T-helper 2 cell treated with Interferon-gamma antibody and Interleukin-4, amounts not matched to agents 100 ng/mL and 5 ng/mL, for 36 hours (primary cell): ENCODE results near the gene ZNF136. TPM values are rescaled to one million over a fixed set of nuclear protein-coding genes. Genes with fewer than 3 reads are reported as not detected.

ENCODE experiments used
- intact Hi-C: fragments of 100-400 bp; cut with micrococcal nuclease; formaldehyde crosslinking; loops from one replicate; pipeline ENCODE4 v1.15.1; 2023
- total RNA-seq: library from RNA; stranded (reverse); gene quantifications from 2 replicates; pipeline ENCODE4 v1.2.3, GENCODE V29; 2022

The ZNF136 gene
- total RNA-seq, 1 donor from 2014 or later = 13.3 TPM

DNA sequence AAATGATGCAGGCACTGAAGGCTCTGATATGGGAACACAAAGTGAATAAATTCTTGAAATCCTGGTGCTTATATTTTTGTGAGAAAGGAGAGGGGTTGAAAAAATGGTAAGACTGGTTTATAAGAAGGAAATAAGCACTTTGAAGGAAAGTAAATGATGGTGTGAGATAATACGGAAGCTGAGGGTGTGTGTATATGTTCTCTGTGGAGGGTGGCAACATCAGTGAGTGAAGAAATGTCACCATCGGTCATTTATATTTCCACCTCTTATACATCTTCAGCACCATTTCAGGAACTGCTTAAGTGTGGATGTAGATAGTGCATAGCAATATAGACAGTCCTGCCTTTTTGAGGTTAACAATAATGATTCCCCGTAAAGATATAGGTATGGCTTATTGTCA lies 17.5 kb downstream of the ZNF136 start:
- intact Hi-C loops = no loop called here

DNA sequence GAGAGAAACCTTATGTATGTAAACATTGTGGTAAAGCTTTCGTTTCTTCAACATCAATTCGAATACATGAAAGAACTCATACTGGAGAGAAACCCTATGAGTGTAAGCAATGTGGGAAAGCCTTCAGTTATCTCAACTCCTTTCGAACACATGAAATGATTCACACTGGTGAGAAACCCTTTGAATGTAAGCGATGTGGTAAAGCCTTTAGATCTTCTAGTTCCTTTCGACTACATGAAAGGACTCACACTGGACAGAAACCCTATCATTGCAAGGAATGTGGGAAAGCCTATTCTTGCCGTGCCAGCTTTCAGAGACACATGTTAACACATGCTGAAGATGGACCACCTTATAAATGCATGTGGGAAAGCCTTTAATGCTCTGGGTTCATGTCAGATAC lies 24.7 kb downstream of the ZNF136 start:
- intact Hi-C loops = no loop called here

DNA sequence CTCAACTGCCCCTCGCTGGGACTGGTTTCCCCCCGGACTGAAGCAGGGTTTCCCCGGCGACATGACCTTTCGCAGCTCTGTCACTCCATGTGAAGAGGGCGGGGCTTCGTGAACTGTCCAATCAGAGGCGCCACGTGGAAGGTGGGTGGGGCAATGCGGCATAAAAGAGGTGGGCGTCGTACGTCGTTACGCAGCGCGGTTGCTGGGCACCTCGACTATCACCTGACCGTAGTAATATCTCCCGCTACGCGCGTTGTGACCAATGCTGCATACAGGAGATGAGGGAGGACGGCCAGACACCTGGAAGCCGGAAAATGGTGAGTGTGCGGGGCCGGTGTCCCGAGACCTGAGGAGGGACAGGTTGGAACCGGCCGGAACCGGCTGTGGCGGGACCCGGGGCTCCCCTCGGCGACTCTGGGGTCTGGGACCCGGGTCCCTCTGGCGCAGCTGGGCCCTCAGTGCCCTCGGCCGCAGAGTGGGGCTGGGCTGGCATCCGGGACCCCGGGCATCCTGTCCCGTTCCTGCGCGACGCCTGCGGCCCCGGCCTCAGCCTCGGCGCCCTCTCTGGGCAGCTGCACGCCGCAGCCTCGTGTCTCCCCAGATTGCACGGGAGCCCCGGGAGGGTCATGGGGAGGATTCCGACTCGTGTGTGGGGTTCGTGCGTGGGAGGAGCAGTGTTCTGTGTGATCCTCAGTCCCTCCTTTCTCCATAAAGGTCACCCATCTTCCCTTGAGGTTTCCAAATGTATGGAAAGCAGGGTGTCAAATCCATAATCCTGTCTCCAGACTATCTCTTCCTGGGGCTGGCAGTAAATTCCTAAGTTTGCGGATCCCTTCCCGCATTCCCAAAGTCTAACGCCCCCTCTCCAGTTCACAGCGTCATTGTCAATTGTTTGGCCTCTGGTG lies 32.2 kb downstream of the ZNF136 start:
- intact Hi-C loops = no loop called here

DNA sequence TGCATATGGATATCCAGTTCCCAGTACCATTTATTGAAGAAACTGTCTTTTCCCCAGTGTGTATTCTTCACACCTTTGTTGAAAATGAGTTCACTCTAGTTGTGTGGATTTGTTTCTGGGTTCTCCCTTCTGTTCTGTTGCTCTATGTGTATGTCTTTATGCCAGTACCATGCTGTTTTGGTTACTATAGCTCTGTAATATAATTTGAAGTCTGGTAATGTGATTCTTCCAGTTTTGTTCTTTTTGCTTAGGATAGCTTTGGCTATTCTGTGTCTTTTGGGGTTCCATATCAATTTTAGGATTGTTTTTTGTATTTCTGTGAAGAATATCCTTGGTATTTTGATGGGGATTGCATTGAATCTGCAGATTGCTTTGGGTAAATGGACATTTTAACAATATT lies 35.2 kb downstream of the ZNF136 start:
- intact Hi-C loops = no loop called here

DNA sequence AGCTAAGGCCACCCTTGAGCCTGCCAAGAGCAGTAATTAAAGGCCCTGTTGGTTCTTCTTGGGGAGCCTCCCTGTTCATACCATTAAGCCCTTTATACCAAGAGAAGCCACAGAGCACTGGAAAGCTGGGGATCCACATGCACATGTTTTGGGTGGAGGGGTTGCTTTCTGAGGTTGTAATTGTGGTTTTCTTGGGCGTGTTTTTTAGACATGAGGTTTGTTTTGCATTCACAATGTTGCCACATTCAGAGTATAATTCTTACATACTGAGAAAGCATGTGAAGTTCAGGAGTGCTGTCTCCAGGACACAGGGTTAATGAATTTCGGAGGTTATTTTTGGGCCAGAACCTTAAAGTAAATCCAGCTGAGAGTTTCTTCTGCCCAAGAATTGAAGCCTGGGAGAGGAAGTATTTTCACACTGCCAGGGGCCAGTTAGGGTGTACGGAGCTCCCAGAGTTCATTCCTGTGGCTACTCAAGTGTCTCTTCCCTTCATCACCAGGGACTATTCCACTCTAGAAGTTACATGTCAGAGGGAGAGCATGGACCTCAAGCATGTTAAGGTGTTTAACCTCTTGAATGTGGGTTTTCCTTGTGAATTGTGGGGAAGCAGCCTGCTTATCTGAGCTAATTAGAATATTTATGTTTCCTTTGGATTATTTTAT lies 37.0 kb downstream of the ZNF136 start:
- intact Hi-C loops = loop anchor here (10.0 kb wide), 1 partner anchor 165 kb away; the partner anchor contains the start of gene ZNF442

DNA sequence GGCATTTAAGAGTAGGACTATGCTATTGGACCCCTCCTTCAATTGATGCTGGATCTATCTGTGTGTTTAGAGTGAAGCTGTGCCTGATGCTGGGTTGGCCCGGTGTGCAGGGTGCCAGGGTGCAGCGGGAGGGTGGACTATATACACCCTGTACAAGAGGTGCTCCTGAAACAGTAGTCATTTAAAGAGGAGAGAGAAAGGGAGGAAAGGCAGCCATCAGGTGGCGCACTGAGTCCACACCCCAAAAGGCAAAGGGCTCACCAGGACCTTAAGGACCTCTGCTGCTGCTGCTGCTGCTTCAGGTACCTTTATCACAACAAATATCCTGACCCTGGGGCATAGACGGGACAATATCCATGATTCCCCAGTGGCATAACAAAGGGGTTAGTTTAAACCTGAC lies 39.4 kb downstream of the ZNF136 start:
- intact Hi-C loops = loop anchor here (10.0 kb wide), 1 partner anchor 163 kb away; the partner anchor contains the start of gene ZNF442

DNA sequence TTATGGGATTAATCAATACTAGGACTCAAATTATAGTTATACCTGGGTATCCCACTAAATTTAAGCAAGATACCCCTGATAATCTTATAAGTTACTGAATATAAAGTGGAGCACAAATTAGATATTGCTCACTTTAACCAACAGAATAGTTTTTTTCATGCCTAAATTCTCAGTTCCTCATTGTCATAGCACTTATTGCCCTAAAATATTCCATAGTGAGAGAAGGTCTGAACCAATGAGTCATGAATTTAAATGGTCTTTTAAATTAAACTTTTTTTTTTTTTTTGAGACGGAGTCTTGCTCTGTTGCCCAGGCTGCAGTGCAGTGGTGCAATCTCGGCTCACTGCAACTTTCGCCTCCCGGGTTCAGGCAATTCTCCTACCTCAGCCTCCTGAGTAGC lies 42.4 kb downstream of the ZNF136 start:
- intact Hi-C loops = loop anchor here (10.0 kb wide), 1 partner anchor 160 kb away; the partner anchor contains the start of gene ZNF442

DNA sequence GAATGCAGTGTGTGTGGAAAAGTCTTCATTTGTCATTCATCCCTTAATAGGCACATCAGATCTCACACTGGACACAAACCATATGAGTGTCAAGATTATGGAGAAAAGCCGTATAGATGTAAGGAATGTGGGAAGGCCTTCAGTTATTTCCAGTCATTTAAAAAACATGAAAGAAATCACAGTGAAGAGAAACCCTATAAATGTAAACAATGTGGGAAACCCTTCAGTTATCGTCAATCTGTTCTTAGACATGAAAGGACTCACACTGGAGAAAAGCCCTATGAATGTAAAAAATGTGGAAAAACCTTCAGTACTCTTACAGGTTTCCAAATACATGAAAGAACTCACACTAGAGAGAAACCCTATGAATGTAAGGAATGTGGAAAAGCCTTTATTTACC lies 45.3 kb downstream of the ZNF136 start:
- intact Hi-C loops = loop anchor here (10.0 kb wide), 1 partner anchor 157 kb away; the partner anchor contains the start of gene ZNF442

DNA sequence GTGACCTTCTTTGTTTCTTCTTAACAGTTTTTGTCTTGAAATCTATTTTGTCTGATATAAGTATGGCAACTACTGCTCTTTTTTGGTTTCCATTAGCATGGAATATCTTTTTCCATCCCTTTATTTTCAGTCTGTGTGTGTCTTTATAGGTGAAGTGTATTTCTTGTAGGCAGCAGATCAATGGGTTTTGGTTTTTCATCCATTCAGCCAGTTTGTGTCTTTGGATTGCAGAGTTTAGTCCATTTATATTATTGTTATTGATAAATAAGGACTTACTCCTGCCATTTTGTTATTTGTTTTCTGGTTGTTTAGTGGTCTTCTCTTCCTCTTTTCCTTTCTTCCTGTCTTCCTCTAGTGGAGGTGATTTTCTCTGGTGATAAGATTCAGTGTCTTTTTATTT lies 54.4 kb downstream of the ZNF136 start:
- intact Hi-C loops = no loop called here

DNA sequence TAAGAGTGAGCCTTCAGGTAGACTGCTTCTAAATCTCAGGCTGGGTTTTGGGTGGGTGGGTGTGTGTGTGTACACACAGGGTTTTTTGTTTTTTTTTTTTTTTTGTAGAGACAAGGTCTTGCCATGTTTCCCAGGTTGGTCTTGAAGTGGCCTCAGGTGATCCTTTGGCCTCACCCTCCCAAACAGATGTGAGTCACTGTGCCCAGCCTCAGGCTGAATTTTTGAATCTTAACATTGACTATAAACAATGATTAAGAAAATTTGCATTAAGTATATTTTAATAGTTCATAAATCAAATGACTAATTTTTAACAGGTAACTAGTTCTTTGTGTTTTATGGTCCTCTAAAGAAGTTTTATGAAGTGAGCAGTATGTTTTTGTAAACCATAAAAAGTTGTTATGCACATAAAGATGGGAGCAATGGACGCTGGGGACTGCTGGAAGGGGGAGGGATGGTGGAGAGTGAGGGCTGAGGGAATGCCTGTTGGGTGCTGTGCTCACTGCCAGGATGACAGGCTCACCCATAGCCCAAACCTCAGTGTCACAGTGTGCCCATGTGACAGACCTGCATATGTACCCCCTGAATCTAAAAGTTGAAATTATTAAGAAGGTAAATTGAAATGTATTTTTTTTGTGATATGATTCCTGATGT lies 60.2 kb downstream of the ZNF136 start:
- intact Hi-C loops = no loop called here

DNA sequence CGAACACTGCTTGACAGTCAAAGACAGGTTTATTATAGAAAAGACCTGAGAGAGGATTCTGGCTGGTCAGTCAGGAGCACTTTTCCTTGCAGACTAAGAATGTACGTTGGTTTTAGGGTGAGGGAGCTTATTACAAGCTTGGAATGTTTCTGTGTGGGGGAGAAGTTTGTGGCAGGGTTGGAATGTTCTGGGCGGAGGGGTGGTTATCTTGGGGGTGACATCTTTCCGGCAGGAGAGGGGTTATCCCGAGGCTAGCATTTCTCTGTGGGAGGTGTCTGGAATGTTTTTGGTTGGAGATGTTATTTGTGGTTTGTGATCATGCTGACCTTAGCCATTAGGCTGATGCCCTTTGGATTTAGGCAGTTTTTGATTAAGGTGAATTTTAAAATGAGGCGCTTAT lies 61.8 kb downstream of the ZNF136 start:
- intact Hi-C loops = no loop called here

DNA sequence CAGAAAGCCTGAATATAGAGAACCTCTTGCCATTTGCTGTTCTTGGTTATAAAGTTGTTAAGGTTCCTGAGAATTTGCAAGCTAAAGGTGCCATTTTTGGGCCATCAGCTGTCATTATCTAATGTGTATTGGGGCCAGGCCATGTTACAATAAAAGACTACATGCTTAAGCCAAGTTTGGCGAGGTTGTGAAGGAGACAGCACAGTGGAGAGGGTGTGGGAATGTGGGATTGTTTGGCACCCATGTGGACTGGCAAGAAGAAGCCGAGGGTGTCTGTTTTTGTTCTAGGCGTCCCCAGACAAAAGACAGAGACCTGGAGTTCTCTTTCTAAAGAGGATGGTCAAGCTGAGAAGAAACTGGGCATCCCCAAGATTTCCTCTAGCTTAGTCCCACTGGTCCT lies 67.1 kb downstream of the ZNF136 start:
- intact Hi-C loops = no loop called here

DNA sequence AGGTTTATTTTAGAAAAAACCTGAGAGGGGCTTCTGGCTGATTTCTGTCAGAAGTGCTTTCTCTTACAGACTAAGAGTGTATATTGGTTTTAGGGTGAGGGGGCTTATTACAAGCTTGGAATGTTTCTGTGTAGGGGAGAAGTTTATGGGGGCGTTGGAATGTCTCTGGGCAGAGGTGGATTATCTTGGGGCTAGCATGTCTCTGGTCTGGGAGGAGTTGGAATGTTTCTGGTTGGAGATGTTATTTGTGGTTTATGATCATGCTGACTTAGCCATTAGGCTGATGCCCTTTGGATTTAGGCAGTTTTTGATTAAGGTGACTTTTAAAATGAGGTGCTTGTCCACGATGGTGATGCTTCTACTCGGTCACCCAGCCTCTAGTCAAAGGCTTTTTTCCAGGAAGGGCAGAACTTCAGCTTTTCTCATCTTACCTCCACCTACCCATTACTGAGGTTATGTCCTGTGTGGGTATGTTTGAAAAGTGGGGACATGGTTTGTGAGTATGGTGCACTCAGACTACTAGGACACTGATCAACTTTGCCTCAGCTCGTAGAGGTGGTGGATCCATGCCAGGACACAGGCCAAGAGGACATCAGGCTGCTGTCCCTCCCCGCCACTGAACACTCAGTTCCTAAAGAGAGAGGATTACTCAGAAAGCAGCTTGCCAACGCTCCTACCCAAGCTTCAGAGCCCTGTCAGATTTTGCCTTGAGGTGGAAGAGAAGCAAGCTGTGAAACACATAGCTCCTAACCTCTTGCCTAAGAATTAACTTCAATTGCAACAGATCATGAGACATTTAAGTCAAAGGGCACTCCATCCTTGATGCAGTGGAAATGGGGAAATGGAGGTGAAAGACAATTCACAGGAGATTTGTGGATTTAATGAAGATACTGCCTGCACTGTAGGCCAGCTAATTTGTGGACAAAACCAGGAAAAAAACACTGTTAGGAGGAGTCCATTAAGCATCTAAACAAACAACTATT lies 68.1 kb downstream of the ZNF136 start:
- intact Hi-C loops = no loop called here

DNA sequence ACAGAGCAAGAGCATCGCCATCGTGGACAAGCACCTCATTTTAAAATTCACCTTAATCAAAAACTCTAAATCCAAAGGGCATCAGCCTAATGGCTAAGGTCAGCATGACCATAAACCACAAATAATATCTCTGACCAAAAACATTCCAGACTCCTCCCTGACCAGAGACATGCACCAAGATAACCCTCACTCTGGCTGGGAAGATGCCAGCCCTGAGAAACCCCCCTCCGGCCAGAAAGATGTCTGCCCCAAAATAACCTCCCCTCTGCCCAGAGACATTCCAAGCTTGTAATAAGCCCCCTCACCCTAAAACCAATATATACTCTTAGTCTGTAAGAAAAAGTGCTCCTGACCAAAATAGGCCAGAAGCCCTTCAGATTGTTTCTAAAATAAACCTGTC lies 70.1 kb downstream of the ZNF136 start:
- intact Hi-C loops = no loop called here

DNA sequence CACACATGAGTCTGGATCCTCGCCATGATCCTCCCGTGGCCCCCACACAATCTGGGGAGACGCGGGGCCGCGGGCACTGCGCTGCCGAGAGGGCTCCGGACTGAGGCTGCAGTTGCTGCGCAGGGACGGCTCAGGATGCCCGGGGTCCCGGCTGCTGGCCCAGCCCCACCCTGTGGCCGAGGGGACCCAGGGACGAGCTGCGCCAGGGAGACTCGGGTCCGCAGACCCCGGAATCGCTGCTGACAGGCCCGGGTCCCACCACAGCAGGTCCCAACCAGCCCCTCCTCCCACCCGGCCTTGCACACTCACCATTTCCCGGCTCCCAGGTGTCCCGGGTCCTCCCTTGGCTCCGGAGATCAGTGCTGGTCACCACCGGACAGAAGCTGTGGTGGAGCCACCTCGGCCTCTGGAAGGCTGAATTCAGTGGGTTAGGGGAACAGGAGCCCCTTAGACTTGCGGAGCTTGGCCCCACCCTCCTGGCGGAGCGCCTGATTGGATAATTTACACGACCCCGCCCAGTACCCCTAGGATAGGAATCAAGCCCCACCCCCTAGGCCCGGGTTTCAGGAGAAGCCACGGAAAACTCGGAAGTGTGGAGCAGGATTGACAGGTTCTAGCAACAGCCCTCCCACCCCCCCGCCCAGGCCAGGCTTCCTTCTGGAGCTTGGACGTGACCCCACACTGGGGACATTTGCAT lies 74.4 kb downstream of the ZNF136 start:
- intact Hi-C loops = no loop called here

Other genes starting within 250 kb of the ZNF136 start
- gene ZNF700, start 238.0 kb upstream of the ZNF136 start, total RNA-seq = 18.9 and 20.1 TPM in 2 replicates
- gene ZNF763, start 198.1 kb upstream of the ZNF136 start, total RNA-seq = 1.3 and 2.1 TPM in 2 replicates
- 0.14 and 0.16 TPM in 2 replicates for gene ZNF433, start 127.4 kb upstream of the ZNF136 start, total RNA-seq
- 0.61 and 0.89 TPM in 2 replicates for gene ZNF878, start 110.1 kb upstream of the ZNF136 start, total RNA-seq
- 1.3 and 1.5 TPM in 2 replicates for gene ZNF844, start 98.4 kb upstream of the ZNF136 start, total RNA-seq
- 2.1 and 2.8 TPM in 2 replicates for gene ZNF20, start 22.7 kb upstream of the ZNF136 start, total RNA-seq
- 4.2 and 5.0 TPM in 2 replicates for gene ZNF625, start 6.4 kb upstream of the ZNF136 start, total RNA-seq
- gene ZNF44, start 131.8 kb downstream of the ZNF136 start, total RNA-seq = 16.0 and 16.2 TPM in 2 replicates
- gene ZNF563, start 170.5 kb downstream of the ZNF136 start, total RNA-seq = 2.4 and 2.5 TPM in 2 replicates
- gene ZNF442, start 202.6 kb downstream of the ZNF136 start, total RNA-seq = 0.25 and 0.27 TPM in 2 replicates
- gene ZNF799, start 238.2 kb downstream of the ZNF136 start, total RNA-seq = 3.7 and 4.3 TPM in 2 replicates